Hematopoietic multipotent progenitor cell treated with erythropoietin and hydrocortisone succinate and interleukin-3 and kit ligand, for 17 days (in vitro differentiated cells): ENCODE results near the gene OR1K1.
"Not testable (repeated sequence)": the region's sequence is repeated elsewhere in the genome, so short reads cannot be mapped to it uniquely, and the experiment has no call there.

Experiments used
- DNase-seq: peaks from one replicate; pipeline ENCODE4 v3.0.0-alpha.2; 2015; ENCODE audit warnings: low spot score

Gene OR1K1

DNA sequence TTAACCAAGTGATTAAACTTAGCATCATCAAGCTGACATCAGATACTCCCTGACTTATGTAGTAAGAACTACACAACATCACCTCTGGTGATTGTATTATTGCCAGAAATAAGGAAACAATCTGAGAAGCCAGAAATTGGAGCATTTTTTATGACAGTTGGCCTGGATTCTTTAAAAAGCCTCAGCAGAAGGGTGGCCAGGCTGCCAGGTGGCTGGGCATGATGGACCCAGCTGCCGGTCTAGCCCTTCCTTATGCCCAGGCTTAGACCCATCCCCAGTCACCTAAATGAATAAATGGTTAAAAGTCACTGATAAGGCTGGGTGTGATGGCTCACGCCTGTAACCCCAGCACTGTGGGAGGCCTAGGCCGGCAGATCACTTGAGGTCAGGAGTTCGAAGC, 12.8 kb downstream of the OR1K1 start:
- no peak for DNase-seq

DNA sequence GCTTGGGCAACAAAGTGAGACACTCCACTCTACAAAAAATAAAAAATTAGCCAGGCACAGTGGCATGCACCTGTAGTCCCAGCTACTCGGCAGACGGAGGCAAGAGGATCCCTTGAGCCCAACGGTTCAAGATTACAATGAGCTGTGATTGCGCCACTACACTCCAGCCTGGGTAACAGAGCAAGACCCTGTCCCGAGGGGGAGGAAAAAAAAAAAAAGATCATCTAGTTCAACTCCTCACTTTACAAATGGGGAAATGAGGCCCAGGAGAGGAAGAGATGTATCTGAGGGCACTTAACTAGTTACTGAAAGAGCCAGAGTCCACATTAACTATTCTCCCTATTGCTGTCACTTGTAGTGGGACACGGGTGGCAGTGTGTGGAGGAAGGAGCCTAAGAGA, 14.6 kb downstream of the OR1K1 start:
- no peak for DNase-seq

DNA sequence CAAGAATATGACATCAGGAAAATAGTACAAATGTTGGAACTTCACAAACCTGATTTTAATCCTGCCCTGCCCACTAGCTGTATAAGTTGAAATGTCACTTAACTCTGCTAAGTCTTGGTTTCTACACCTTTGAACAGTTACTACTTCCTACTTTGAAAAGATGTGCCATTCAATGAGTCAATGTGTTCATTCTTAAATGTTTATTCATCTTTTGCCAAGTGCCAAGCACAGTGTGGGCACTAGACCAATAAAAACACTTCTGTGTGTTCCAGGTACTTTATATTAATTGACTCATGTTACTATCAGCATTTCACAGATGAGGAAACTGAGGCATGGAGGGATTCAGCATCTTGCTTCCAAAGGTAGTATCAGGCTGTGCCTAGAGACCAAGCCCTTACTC, 15.6 kb downstream of the OR1K1 start:
- DNase-seq, result no peak

DNA sequence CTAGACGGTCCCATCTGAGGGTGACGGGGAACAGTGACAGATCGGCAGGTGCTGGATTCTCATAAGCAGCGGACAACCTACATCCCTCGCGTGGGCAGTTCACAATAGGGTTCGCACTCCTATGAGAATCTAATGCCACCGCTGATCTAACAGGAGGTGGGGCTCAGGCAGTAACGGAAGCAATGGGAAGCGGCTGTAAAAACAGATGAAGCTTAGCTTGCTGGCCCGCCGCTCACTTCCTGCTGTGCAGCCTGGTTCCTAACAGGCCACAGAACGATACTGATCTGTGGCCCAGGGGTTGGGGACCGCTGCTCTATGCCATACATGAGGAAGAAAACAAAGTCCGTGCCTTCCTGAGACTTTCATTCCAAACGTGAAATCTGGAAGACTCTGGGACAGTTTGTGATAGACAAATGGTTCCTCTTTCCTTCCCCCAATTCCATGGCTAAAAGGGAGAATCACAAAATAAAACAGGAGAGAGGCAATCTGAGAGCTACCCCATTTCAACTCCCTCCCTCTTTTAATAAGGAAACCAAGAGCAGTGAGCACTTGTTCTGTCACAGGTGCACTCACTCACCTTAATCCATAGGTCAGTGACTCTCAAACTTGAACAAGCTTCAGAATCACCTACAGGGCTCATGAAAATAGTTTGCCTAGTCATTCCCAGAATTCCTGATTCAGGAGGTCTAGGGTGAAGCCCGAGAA, 16.4 kb downstream of the OR1K1 start:
- DNase-seq, result no peak

DNA sequence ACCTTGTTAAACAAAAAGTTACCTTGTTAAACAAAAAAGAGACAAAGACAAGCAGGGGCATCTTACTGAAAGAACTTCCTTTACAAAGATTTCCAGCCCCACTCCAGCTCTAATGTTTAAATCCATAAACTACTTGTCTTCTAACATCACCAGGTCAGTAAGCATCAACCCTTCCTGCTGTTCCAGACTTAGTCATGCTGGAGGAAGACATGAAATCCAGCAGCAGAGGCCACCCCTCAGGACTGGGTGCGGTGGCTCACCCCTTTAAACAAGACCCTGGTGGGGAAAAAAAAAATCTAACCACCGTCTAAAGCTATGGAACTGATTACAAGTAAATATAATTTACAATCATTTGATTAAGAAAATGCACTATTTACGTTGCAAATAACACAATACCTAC, 19.4 kb downstream of the OR1K1 start:
- DNase-seq, result no peak

DNA sequence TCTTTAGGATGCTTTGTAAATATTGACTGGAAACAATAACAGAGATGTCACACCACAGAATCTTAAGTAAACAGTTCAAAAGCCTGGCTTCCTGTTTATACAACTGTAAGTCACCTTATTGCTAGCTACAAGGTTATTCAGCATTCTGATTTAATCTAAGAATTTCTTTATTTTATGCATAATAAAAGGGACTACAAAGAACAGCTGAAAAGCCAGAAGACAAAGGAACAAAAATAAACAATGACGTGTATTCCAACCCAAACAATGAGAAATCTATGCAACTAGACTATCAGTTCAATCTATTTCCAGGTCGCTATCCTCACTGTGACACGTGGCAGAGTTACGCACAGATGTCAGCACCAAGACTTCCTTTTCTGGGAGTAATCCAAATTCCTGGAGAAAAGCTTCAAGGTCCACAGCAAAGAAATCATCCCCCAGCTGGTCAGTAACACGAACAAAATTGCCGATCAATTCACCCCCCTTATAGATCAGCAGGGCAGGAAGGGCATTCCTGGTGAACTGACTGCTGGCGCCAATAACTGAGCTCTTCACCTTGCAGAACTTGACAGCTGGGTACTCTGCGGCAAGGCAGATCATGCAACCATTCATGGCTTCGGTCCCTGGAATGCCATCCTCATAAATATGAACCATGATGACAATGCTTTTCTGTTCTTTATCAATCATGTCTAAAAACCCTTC, 20.0 kb downstream of the OR1K1 start:
- no peak for DNase-seq

DNA sequence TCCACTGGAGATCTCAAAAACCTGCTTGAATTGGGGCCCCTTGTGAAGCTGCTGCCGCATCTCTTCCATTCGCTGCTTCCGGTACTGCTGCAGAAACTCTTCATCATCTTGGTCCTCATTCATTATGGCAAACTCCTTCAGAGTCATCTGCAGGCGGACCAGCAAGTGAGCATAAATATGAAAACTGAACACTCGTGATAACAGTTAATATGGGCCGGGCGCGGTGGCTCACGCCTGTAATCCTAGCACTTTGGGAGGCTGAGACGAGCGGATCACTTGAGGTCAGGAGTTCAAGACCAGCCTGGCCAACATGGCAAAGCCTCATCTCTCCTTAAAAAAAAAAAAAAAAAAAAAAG, 20.5 kb downstream of the OR1K1 start:
- no peak for DNase-seq

DNA sequence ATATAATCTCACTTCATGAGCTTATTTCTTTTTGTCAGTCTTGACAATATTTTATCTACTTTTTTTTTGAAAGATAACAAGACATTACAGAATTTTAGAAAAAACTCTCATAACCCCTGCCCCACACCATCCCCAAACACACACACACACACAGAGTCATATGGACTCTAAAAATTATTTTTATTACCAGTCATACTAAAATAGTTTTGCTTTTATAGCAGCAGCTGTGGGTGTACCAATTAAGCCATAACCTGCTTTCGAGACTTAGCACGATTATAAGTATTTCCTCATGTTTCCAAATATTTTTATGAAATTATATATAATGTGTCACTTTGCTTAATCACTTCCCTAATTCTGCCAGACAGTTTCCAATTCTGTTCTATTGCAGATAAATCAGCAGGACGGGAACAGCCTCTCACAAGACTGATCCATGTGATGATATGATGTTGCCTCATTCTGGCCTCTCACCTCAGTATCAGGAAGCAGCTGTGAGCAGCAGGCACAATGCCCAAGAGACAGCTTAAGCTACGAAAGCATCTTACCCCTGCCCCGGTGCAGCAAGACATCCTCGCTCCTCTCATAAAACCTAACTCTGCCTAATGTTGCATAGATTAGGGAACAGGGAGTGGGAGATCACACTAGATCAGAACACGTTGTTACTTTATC, 21.5 kb downstream of the OR1K1 start:
- DNase-seq, result peak; percentile 79

DNA sequence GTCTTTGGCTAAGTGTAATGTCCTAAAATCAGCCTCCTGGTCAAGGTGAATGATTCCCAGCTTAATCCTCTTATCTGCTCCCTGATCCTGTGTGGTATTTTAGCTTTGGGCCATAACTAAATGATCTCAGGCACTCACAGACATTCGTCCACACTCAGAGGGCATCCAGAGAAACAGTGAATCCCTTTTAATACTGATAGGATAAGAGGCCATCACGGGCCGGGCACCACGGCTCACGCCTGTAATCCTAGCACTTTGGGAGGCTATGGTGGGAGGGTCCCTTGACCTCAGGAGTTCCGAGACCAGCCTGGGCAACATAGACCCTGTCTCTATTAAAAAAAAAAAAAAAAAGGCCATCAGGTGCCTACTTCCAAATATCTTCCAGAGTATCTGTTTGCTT, 22.1 kb downstream of the OR1K1 start:
- DNase-seq, result no peak

DNA sequence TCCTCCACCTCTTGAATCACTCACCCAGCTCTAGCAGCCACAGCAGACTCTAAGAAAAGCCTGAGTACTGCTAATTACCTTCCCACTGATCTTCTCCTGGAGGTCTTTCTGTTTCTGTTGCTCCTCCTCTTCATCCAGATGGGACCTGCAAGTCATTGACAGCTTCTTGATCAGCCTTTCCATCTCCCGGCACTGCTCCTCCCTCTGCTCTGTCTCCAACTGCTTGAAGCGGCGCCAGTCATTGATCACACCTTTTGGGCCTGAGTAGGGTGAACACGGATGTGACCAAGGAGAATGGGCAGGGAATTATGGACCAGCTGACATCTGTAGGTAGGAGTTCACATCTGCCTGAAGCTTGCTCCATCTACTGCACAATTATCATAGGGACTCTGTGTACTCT, 23.0 kb downstream of the OR1K1 start:
- DNase-seq, result peak; percentile 56

DNA sequence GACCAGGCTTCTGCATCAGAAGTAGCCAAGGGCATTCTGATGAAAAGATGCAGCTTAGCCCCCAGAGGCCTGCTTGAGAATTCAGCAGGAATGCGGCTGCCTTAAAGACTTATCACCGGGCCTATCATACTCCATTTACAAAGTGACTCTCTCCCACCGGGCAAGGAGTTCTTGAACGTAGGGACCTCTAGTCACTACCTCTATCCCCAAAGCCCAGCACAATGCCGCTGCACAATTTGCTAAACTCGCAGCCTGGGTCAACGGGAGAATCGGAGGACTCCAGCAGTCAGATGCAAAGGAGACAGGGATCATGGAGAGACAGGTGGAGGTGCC, 27.8 kb downstream of the OR1K1 start:
- no peak for DNase-seq

DNA sequence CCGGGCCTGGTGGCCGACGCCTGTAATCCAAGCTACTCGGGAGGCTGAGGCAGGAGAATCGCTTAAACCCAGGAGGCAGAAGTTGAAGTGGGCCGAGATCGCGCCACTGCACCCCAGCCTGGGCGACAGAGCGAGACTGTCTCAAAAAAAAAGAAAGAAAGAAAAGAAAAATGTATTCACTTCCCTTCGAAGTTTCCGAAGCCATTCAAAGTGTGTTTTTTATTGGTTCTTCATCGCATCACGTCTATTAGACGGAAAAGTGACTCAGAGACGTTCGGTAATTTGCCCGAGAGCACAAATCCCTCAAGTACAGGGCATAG, 29.0 kb downstream of the OR1K1 start:
- not testable (repeated sequence) for DNase-seq

DNA sequence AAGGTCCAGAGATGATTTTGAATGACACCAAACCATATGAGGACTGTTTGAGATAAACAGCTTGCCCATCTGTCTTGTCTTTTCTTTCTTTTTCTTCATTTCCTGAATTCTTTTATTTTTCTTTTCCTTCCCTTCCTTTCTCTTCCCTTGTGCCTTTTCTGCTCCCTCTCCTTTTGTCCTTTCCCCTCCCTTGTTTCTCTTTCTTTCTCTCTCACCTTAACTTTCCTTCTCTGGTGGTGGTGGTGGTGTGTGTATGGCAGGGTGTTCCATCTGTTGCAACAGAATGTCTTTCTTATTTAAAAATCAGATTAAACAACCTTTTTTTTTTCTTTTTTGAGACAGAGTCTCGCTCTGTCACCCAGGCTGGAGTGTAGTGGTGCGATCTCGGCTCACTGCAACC, 32.3 kb downstream of the OR1K1 start:
- DNase-seq, result no peak

DNA sequence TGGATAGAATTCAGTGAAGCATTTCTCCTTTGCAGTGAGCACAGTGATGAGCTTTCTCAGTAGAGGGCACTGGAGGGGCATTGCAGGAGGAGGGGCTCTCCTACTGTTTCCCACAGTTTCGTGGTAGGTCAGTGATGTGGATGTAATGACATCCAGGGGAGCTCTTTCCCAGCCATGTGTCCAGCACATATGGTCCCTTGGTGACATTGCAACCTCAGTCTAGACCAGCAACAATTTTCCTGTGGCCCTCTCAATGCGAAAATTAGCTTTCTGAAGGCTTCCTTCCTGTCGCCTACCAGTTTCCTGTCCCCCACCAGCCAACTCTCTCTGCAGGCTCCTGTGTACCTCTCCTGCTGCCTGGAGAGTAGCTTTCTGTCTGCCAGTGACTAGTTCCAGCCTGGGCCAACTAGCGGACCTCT, 35.4 kb downstream of the OR1K1 start:
- DNase-seq, result no peak

DNA sequence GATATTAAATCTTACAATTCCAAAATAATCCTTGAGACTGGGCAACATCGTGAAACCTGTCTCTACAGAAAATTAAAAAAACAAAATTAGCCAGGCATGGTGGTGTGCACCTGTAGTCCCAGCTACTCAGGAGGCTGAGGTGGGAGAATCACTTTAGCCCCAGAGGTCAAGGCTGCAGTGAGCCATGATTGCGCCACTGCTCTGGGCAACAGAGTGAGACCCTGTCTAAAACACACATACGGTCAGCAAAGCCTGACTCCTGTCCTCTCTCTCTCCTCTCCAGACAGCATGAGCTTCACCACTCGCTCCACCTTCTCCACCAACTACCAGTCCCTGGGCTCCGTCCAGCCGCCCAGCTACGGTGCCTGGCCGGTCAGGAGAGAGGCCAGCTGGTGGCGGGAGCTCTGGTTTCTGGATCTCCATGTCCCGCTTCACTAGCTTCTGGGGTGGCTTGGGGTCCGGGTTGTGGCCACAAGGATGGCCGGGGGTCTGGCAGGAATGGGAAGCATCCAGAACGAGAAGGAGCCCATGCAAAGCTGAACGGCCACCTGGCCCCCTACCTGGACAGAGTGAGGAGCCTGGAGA, 37.4 kb downstream of the OR1K1 start:
- DNase-seq, result no peak

DNA sequence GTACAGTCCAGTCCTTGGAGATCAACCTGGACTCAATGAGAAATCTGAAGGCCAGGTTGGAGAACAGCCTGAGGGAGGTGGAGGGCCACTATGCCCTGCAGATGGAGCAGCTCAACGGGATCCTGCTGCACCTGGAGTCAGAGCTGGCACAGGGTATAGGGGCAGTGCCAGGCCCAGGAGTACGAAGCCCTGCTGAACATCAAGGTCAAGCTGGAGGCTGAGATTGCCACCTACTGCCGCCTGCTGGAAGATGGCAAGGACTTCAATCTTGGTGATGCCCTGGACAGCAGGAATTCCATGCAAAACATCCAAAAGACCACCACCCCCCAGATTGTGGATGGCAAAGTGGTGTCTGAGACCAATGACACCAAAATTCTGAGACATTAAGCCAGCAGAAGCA, 38.5 kb downstream of the OR1K1 start:
- DNase-seq, result not testable (repeated sequence)

DNA sequence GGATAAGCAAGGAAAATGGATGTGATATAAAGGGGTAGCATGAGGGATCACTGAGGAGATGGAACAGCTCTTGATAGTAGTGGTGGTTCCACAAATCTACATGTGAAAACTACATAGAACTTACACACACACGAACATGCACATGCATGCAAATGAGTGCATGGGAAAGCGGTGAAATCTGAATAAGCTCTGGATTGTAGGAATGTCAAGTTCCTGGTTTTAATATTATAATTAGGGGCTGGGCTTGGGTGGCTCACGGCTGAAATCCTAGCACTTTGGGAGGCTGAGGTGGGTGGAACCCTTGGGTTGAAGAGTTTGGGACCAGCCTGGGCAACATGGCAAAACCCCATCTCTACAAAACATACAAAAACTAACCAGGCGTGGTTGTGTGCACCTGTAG, 41.6 kb downstream of the OR1K1 start:
- DNase-seq, result no peak

DNA sequence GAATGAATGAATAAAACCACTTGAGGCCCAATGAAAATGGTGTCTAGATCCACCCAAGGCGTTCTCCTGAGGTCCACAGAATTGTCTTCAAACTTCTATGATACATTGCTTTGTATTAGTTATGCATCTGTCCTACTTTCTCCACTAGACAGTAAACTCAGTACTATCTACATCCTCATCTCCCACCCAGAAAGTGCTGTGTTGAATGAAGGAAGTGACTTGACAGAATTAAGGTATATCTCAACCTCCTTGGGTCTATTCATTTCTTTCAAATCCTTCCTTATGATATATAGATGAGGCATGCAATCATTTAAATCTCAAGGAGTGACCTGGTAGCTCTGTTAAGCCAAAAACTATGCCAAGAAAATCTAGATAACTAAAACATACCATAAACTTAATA, 44.2 kb downstream of the OR1K1 start:
- no peak for DNase-seq

DNA sequence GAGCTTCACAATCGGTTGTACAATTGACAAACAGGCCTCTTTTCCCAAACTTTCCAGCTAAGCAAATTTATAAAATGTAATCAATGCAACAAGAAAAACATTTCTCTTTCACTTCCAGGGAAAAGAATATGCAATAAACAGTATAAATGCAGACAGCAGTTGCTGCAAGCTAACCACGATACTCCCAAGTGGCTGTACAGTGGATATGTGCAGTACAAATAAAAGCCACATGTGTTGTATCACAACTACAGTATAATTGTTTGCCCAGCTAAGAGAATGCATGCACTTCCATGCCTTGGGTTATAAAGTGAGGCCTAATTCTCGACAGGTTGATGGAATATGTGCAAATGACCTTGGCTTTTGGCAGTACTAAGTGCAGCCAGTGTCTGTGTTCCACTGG, 45.2 kb downstream of the OR1K1 start:
- no peak for DNase-seq

DNA sequence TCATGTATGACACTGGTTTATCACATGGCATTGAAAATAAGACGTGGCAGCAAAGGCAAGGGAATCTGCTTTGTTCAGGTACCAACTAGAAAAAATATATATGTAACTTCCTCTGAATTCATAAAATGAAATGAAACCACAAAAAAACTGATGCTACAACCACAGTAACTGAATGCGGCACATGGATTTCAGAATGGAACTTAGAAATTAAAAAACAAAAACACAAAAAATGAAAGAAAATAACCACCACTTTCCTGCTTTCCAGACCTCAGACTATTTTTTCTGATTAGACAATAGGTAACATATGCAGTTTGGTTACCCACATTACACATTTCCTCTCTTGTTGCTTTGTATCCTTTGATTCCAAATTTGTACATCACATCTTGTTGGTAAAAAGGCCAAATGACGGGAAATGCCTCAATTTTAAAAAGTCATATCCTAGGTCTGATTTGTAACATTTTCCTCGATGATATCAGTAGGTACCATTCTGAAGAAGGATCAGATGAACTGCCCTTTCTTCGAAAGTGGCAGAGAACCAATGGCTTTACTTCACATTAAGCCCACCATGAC, 46.5 kb downstream of the OR1K1 start:
- no peak for DNase-seq

DNA sequence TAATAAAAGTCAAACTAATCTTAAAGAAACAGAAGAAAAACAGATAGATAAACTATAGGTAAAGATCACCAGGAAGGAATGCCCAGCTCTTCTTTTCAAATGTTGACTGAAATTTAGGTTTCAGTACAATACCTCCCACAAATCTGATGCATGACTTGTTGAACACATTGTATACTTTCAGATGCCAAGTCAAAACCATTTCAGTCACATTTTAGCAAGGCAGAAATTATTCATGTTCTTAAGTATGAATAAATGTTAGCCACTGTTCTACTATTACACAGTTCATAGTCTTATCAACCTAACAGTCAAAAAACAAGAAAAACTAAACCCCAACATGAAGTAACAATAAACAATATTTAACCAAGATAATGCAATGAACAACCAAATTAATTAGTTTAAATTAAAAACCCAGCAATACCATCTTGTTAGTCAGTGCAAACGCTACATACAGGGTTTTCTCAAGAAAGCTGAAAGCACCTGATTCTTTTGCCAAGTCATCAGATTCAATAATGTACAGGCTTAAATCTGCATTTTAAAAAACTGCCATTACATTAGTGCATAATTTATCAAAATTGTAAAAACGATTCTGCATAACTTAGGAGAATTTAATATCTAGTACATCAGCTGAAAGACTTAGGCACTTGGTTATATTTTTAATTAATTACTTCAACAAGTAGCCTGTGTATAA, 48.5 kb downstream of the OR1K1 start:
- no peak for DNase-seq
